GM18507 (cell line): Measurements from ENCODE around the gene EIF2B4.
"Not testable (repeated sequence)": the region's sequence is repeated elsewhere in the genome, so short reads cannot be mapped to it uniquely, and the experiment has no call there.

Source experiments
- DNase-seq: peaks from one replicate; pipeline ENCODE4 v3.0.0; 2011; ENCODE audit warnings: low read depth; ENCODE audit not compliant: insufficient read length; ENCODE audit errors: extremely low spot score
- FAIRE-seq: peaks from 2 replicates; lab custom pipeline; 2011; peaks lifted over from hg19 to GRCh38; lab: Jason Lieb, UNC

Gene EIF2B4

GRCh38 chr2:27351802-27352598 lies 18.1 kb downstream of the EIF2B4 start:
- no peak for DNase-seq
- FAIRE-seq: no peak

GRCh38 chr2:27350106-27350693 lies 19.9 kb downstream of the EIF2B4 start:
- no peak for DNase-seq
- no peak for FAIRE-seq

DNA sequence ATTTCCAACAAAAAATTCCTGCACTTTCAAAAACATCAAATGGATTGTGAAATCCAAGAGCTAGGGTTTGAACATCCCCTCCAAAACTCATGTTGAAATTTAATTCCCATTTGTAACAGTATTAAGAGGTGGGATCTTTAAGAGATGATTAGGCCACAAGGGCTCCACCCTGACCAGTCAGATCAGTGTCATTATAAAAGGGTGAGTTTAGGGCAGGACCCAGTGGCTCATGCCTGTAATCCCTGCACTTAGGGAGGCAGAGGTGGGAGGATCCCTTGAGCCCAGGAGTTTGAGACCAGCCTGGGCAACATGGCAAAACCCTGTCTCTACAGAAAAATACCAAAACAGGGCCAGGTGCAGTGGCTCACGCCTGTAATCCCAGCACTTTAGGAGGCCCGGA lies 22.5 kb downstream of the EIF2B4 start:
- FAIRE-seq: no peak
- DNase-seq: no peak

DNA sequence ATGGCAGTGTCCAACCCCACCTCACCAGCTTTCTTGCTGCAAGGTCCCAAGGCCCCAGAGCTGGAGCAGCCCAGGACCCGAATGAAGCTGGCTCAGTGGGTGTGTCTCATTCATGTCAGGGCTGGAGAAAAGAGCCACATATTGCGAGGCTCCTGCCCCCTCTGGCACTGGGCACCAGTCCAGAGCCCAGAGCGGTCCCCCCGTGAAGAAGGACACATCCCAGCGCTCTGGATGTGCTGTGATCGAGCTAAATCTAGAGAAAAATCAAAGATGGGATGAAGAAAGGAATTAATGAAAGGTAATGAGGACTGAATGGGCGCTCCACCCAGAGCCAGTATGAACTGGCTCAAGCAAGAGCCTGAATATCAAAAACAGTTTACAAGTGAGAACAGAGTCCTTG lies 34.0 kb downstream of the EIF2B4 start:
- FAIRE-seq: no peak
- no peak for DNase-seq

DNA sequence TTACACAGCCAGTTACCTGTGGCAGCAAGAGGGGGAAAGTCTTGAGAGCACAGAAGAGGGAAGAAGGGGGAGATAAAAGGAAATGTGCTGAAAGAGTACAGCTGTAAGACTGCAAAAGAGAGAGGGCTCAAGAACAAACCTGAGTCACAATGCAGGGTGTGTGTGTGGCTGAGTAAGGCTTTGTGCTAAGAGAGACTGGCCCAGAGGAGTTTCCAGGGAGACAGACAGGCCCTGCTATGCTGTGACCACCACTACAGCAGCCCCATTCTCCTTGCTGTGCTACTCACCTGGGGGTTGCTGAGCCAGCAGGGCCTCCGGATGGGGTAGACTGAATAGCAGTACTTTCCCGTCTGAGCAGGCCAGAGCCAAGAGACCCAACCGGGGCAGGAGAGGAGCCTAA lies 34.8 kb downstream of the EIF2B4 start:
- FAIRE-seq: no peak

GRCh38 chr2:27324720-27325119 lies 45.4 kb downstream of the EIF2B4 start:
- FAIRE-seq (no peak), DNase-seq (no peak)

More for the DNA sequence above, 34.8 kb downstream of the EIF2B4 start:
- no peak for DNase-seq

DNA sequence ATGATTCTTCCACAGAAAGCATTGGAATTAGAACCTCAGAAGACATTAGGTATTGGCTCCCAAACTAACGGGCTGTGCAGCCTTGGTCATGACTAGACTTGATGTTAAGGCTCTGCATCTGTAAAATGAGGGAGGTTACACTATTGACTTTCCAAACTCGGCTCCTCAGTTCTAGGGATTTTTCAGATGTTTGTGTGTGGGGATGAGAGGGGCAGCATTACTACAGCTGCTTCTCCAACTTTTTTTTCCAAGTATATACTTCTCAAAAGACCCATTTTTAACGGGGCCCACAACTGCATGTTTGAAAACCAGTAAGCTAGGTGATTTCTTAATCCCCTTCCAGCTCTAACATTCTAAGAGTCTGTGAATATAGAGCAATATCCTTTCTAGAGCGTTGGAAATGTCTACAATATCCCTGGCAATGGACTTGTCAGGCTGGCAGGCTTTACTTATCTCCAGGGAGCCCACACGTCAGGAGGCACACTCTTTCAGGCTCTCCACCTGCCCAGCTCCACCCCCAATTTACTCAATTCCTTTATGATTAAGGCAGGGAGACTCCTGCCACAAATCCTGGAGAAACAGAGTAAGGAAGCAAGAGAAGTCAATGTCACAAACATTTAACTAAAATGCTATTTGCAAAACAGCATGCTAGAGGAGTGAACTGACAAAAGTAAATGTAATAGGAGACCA lies 46.4 kb downstream of the EIF2B4 start:
- FAIRE-seq (no peak), DNase-seq (no peak)

GRCh38 chr2:27322766-27323595 lies 47.2 kb downstream of the EIF2B4 start, which contains the start of gene MPV17:
Gene MPV17, minus strand, starts transcription at chr2:27323097. Its CDS starts 580 bp downstream, at chr2:27322517.
- peak; percentile 95 for DNase-seq
- peak; percentile 93 for FAIRE-seq

GRCh38 chr2:27322301-27322765 lies 47.8 kb downstream of the EIF2B4 start:
- FAIRE-seq (no peak), DNase-seq (no peak)

GRCh38 chr2:27320958-27321543 lies 49.1 kb downstream of the EIF2B4 start:
- FAIRE-seq: no peak
- no peak for DNase-seq

DNA sequence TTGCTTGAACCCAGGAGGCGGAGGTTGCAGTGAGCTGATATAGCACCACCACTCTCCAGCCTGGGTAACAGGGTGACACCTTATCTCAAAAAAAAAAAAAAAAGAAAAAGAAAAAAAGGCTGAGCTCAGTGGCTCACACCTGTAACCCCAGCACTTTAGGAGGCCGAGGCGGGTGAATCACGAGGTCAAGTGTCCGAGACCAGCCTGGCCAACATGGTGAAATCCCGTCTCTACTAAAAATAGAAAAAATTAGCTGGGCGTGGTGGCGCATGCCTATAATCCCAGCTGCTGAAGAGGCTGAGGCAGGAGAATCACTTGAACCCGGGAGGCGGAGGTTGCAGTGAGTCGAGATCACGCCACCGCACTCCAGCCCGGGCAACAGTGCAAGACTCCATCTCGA lies 50.3 kb downstream of the EIF2B4 start:
- not testable (repeated sequence) for DNase-seq, FAIRE-seq

- no peak for DNase-seq
- FAIRE-seq: no peak
These were observed 53.3 kb downstream of the EIF2B4 start for GRCh38 chr2:27316655-27317412.

GRCh38 chr2:27315122-27315521 lies 55.0 kb downstream of the EIF2B4 start:
- FAIRE-seq (no peak), DNase-seq (no peak)

- DNase-seq (no peak), FAIRE-seq (no peak)
These were observed 55.4 kb downstream of the EIF2B4 start for GRCh38 chr2:27314709-27315108.
